Neural cell (in vitro differentiated cells): Measurements from ENCODE around the gene RHOA. TPM values are rescaled to one million over a fixed set of nuclear protein-coding genes. Genes with fewer than 3 reads are reported as not detected.

ENCODE experiments used
- H2AFZ ChIP-seq: fragments of 200-600, 300-800 bp; sonication (generic), shearing (Covaris generic); 2 replicates; pipeline ENCODE4 v1.6.0; 2014; ENCODE audit warnings: low read depth, mild to moderate bottlenecking, antibody characterized with exemption, low read length, moderate library complexity
- H3F3A ChIP-seq: fragments of 200-600 bp; shearing (Covaris generic); 2 replicates; pipeline ENCODE4 v1.6.1; 2016; ENCODE audit warnings: mild to moderate bottlenecking, moderate library complexity, mixed read lengths, antibody characterized with exemption, low read length; ENCODE audit not compliant: insufficient read depth, poor library complexity, severe bottlenecking
- H3K27ac ChIP-seq: fragments of 200-600, 300-800 bp; sonication (generic), shearing (Covaris generic); 2 replicates; pipeline ENCODE4 v1.5.1; 2014; ENCODE audit warnings: mild to moderate bottlenecking, low read length, moderate library complexity
- H3K27me3 ChIP-seq: fragments of 300-800, 200-600 bp; sonication (generic), shearing (Covaris generic); 2 replicates; pipeline ENCODE4 v1.6.0; 2014; ENCODE audit warnings: mild to moderate bottlenecking, low read depth, low read length, moderate library complexity; ENCODE audit not compliant: insufficient read depth
- H3K36me3 ChIP-seq: fragments of 300-800, 200-600 bp; sonication (generic), shearing (Covaris generic); 2 replicates; pipeline ENCODE4 v1.5.1; 2014; ENCODE audit warnings: mild to moderate bottlenecking, antibody characterized with exemption, low read length, moderate library complexity; ENCODE audit not compliant: insufficient read depth
- H3K4me2 ChIP-seq: fragments of 300-800, 200-600 bp; sonication (generic), shearing (Covaris generic); 2 replicates; pipeline ENCODE4 v1.6.0; 2014; ENCODE audit warnings: mild to moderate bottlenecking, low read length
- H3K4me3 ChIP-seq: fragments of 300-800, 200-600 bp; sonication (generic), shearing (Covaris generic); 2 replicates; pipeline ENCODE4 v1.5.1; 2014; ENCODE audit warnings: mild to moderate bottlenecking, low read length, moderate library complexity
- H3K79me2 ChIP-seq: fragments of 200-600 bp; shearing (Covaris generic); replicated peaks from 2 replicates; pipeline ENCODE4 v1.6.0; 2014; ENCODE audit warnings: mild to moderate bottlenecking, low read length, moderate library complexity; ENCODE audit not compliant: insufficient read depth
- H3K9ac ChIP-seq: fragments of 300-800, 200-600 bp; sonication (generic), shearing (Covaris generic); 2 replicates; pipeline ENCODE4 v1.6.1; 2016; ENCODE audit warnings: mild to moderate bottlenecking, low read length, mixed read lengths
- H3K9me2 ChIP-seq: fragments of 200-600 bp; shearing (Covaris generic); 2 replicates; pipeline ENCODE4 v1.6.1; 2016; ENCODE audit warnings: mild to moderate bottlenecking, low read length, mixed read lengths; ENCODE audit not compliant: insufficient read depth
- H3K9me3 ChIP-seq: fragments of 200-600, 300-800 bp; sonication (generic), shearing (Covaris generic); 2 replicates; pipeline ENCODE4 v1.6.1; 2016; ENCODE audit warnings: mild to moderate bottlenecking, mixed run types, low read length, moderate library complexity, mixed read lengths
- H4K20me1 ChIP-seq: fragments of 200-600 bp; shearing (Covaris generic); 2 replicates; pipeline ENCODE4 v1.6.1; 2016; ENCODE audit warnings: mild to moderate bottlenecking, mixed run types; ENCODE audit not compliant: insufficient read depth
- EP300 ChIP-seq: fragments of 450-650 bp; conservative IDR thresholded peaks from 2 replicates; pipeline ENCODE4 v1.6.1; 2014; ENCODE audit warnings: antibody characterized with exemption, mild to moderate bottlenecking, moderate library complexity; ENCODE audit not compliant: poor library complexity, severe bottlenecking
- EZH2 ChIP-seq: fragments of 200-600, 300-800 bp; shearing (Covaris generic), sonication (generic); IDR thresholded peaks from 2 replicates; pipeline ENCODE4 v1.6.1; 2014; ENCODE audit warnings: antibody characterized with exemption, low read length, borderline replicate concordance, mild to moderate bottlenecking; ENCODE audit not compliant: insufficient read depth, poor library complexity, severe bottlenecking
- MXI1 ChIP-seq: fragments of 450-650 bp; conservative IDR thresholded peaks from 2 replicates; pipeline ENCODE4 v1.6.1; 2014; ENCODE audit warnings: antibody characterized with exemption, mild to moderate bottlenecking; ENCODE audit not compliant: poor library complexity, severe bottlenecking
- POLR2AphosphoS5 ChIP-seq: IDR thresholded peaks from 2 replicates; pipeline ENCODE4 v1.6.1; 2012
- RAD21 ChIP-seq: fragments of 450-650 bp; conservative IDR thresholded peaks from 2 replicates; pipeline ENCODE4 v1.6.1; 2014; ENCODE audit warnings: antibody characterized with exemption, mild to moderate bottlenecking, moderate library complexity
- SMC3 ChIP-seq: fragments of 450-650 bp; conservative IDR thresholded peaks from 2 replicates; pipeline ENCODE4 v1.6.1; 2014; ENCODE audit warnings: antibody characterized with exemption, mild to moderate bottlenecking, moderate library complexity; ENCODE audit not compliant: poor library complexity
- TAF1 ChIP-seq: IDR thresholded peaks from 2 replicates; pipeline ENCODE4 v1.6.1; 2012; ENCODE audit warnings: low read depth
- polyA plus RNA-seq: library from polyadenylated mRNA; depleted of rRNA; stranded (reverse); fragments of >200 nt; gene quantifications from 2 replicates; pipeline ENCODE4 v1.2.3, GENCODE V29; 2014
- TF ChIP-seq, protein P1 (sequence below): fragments of 450-650 bp; IDR thresholded peaks from 2 replicates; pipeline ENCODE4 v1.5.1; 2014; ENCODE audit warnings: antibody characterized with exemption, mild to moderate bottlenecking, moderate library complexity; ENCODE audit not compliant: poor library complexity, severe bottlenecking
- TF ChIP-seq, protein P2 (sequence below): IDR thresholded peaks from 2 replicates; pipeline ENCODE4 v1.6.1; 2012; ENCODE audit warnings: borderline replicate concordance

RHOA gene
- polyA plus RNA-seq, 1 donor from 2014 or later = 159 TPM

DNA sequence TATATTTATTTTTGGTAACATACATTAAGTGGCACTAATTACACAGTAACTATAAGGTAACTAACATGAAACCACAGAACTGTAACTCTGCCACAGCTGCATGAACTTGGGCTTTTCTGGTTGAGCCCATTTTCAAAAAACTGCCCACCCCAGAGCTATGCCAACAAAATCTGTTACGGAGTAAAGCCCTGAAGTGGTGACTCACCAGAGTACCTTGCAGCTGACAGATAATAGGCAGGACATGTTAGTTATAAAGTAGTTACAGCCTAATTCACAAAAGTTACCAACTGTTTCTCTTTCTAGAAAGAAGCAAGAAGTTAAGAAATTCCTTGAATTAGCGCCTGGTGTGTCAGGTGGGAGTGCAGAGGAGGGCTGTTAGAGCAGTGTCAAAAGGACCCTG is 52.2 kb downstream of the RHOA start:
- Histone ChIP-seq H3K27me3 (no peaks in the 10 kb centered on the region), H3K9ac (no peak overlapping the region), H2AFZ (no peak overlapping the region), H3F3A (no peaks in the 10 kb centered on the region), H3K4me2 (no peak overlapping the region), H3K36me3 (no peaks in the 10 kb centered on the region), H3K4me3 (no peak overlapping the region), H3K27ac (no peak overlapping the region), H3K9me3 (no peaks in the 10 kb centered on the region), H3K9me2 (no peaks in the 10 kb centered on the region), H4K20me1 (no peaks in the 10 kb centered on the region), H3K79me2 (peaks cover 6% of the 10 kb centered on the region)
- TF ChIP-seq SMC3 (no peak), MXI1 (no peak), RAD21 (no peak), EZH2 (no peak), POLR2AphosphoS5 (no peak), TAF1 (no peak), EP300 (no peak)
- TF ChIP-seq, protein P1, sequence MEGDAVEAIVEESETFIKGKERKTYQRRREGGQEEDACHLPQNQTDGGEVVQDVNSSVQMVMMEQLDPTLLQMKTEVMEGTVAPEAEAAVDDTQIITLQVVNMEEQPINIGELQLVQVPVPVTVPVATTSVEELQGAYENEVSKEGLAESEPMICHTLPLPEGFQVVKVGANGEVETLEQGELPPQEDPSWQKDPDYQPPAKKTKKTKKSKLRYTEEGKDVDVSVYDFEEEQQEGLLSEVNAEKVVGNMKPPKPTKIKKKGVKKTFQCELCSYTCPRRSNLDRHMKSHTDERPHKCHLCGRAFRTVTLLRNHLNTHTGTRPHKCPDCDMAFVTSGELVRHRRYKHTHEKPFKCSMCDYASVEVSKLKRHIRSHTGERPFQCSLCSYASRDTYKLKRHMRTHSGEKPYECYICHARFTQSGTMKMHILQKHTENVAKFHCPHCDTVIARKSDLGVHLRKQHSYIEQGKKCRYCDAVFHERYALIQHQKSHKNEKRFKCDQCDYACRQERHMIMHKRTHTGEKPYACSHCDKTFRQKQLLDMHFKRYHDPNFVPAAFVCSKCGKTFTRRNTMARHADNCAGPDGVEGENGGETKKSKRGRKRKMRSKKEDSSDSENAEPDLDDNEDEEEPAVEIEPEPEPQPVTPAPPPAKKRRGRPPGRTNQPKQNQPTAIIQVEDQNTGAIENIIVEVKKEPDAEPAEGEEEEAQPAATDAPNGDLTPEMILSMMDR = no peak
- TF ChIP-seq, protein P2, sequence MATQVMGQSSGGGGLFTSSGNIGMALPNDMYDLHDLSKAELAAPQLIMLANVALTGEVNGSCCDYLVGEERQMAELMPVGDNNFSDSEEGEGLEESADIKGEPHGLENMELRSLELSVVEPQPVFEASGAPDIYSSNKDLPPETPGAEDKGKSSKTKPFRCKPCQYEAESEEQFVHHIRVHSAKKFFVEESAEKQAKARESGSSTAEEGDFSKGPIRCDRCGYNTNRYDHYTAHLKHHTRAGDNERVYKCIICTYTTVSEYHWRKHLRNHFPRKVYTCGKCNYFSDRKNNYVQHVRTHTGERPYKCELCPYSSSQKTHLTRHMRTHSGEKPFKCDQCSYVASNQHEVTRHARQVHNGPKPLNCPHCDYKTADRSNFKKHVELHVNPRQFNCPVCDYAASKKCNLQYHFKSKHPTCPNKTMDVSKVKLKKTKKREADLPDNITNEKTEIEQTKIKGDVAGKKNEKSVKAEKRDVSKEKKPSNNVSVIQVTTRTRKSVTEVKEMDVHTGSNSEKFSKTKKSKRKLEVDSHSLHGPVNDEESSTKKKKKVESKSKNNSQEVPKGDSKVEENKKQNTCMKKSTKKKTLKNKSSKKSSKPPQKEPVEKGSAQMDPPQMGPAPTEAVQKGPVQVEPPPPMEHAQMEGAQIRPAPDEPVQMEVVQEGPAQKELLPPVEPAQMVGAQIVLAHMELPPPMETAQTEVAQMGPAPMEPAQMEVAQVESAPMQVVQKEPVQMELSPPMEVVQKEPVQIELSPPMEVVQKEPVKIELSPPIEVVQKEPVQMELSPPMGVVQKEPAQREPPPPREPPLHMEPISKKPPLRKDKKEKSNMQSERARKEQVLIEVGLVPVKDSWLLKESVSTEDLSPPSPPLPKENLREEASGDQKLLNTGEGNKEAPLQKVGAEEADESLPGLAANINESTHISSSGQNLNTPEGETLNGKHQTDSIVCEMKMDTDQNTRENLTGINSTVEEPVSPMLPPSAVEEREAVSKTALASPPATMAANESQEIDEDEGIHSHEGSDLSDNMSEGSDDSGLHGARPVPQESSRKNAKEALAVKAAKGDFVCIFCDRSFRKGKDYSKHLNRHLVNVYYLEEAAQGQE = no peak

DNA sequence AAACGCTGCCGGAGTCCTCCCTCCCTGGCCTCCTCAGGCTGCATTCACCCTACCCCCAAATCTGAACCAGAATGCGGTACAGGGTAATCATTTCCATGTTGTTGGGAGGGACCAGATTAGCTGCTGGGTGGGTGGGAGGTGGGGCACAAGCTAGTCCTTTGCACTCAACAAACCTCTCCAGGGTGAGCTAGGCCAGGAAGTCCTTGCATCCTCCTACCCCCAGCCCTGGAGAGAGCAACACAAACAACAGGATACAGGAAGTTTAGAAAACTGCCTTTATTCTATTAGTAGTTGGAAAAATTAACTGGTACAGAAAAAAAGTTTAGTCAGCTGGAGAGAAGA is 52.9 kb downstream of the RHOA start:
- Histone ChIP-seq H3K9me3 (no peaks in the 10 kb centered on the region), H3K27me3 (no peaks in the 10 kb centered on the region), H3K4me3 (peak overlapping the region; percentile 71), H3K9me2 (no peaks in the 10 kb centered on the region), H4K20me1 (no peaks in the 10 kb centered on the region), H2AFZ (no peak overlapping the region), H3K27ac (no peak overlapping the region), H3K79me2 (peaks cover 6% of the 10 kb centered on the region), H3F3A (no peaks in the 10 kb centered on the region), H3K36me3 (no peaks in the 10 kb centered on the region), H3K9ac (peak overlapping the region; percentile 61), H3K4me2 (no peak overlapping the region)
- TF ChIP-seq, protein P1 = no peak
- TF ChIP-seq SMC3 (no peak), MXI1 (no peak), TAF1 (no peak), RAD21 (no peak), EP300 (no peak), POLR2AphosphoS5 (no peak), EZH2 (no peak)
- TF ChIP-seq, protein P2 = no peak
